HFFc6 (cell line): ENCODE measurements around the gene FBXW11. TPM values are rescaled to one million over a fixed set of nuclear protein-coding genes. Genes with fewer than 3 reads are reported as not detected.

Source experiments
- DNase-seq: peaks from one replicate; pipeline ENCODE4 v3.0.0-alpha.2; 2018
- H3K27ac Mint-ChIP-seq: 2 replicates; pipeline ENCODE4 v1.8.0; 2020; ENCODE audit warnings: mild to moderate bottlenecking, mixed read lengths
- H3K27me3 Mint-ChIP-seq: 2 replicates; pipeline ENCODE4 v1.8.0; 2021; ENCODE audit warnings: mild to moderate bottlenecking, moderate library complexity, mixed read lengths; ENCODE audit not compliant: insufficient read depth
- H3K36me3 Mint-ChIP-seq: 2 replicates; pipeline ENCODE4 v1.8.0; 2021; ENCODE audit warnings: low read depth, mixed read lengths
- H3K4me1 Mint-ChIP-seq: 2 replicates; pipeline ENCODE4 v1.8.0; 2020; ENCODE audit warnings: low read depth, mixed read lengths
- H3K4me3 Mint-ChIP-seq: 2 replicates; pipeline ENCODE4 v1.8.0; 2020; ENCODE audit warnings: mild to moderate bottlenecking, moderate library complexity, mixed read lengths
- H3K9me3 Mint-ChIP-seq: 2 replicates; pipeline ENCODE4 v1.8.0; 2020; ENCODE audit warnings: mild to moderate bottlenecking, mixed read lengths
- total RNA-seq, 6 experiments: library from RNA; stranded (reverse); fragmentation: NEBNext Ultra II Directional; extraction: Animal tissue kit (Norgen Biotek cat#: 25700); gene quantifications; 2 replicates in 1 of 6; 3 replicates in 5 of 6; pipeline ENCODE4 v1.2.3, GENCODE V29; 2021
- TF ChIP-seq, protein P1 (sequence below): fragments of 200-600 bp; sonication (generic); IDR thresholded peaks from 2 replicates; pipeline ENCODE4 v1.5.0; 2021; ENCODE audit warnings: antibody characterized with exemption, mild to moderate bottlenecking

FBXW11 gene
- total RNA-seq, 6 experiments from 2014 or later: 54.5 to 60.5 (median 58.5) TPM

DNA sequence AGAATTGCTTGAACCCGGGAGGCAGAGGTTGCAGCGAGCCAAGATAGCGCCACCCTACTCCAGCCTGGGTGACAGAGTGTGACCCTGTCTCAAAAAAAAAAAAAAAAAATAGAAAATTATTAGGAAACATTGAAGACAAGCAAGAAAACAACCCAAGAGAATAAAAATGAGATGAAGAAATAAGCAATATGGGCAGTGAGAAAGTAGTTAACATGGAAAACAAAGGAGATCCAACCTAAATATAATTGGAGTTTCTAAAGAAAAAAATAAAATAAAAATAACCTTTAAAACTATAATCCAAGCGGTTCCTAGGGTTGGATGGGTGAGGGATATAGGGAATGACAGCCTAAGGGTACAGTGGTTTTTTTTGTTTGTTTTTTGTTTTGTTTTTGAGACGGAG, 71.9 kb downstream of the FBXW11 start:
- H3K4me3 Mint-ChIP-seq: no peak overlapping the region
- H3K9me3 Mint-ChIP-seq: peaks cover 7% of the 10 kb centered on the region
- TF ChIP-seq, protein P1, sequence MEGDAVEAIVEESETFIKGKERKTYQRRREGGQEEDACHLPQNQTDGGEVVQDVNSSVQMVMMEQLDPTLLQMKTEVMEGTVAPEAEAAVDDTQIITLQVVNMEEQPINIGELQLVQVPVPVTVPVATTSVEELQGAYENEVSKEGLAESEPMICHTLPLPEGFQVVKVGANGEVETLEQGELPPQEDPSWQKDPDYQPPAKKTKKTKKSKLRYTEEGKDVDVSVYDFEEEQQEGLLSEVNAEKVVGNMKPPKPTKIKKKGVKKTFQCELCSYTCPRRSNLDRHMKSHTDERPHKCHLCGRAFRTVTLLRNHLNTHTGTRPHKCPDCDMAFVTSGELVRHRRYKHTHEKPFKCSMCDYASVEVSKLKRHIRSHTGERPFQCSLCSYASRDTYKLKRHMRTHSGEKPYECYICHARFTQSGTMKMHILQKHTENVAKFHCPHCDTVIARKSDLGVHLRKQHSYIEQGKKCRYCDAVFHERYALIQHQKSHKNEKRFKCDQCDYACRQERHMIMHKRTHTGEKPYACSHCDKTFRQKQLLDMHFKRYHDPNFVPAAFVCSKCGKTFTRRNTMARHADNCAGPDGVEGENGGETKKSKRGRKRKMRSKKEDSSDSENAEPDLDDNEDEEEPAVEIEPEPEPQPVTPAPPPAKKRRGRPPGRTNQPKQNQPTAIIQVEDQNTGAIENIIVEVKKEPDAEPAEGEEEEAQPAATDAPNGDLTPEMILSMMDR: no peak
- H3K36me3 Mint-ChIP-seq: peaks cover 16% of the 10 kb centered on the region
- no peak for DNase-seq
- 0 out of 2 replicates have a peak, but pooled peaks cover 4% of the 10 kb centered on the region for H3K4me1 Mint-ChIP-seq
- H3K27me3 Mint-ChIP-seq: no peaks in the 10 kb centered on the region; the same call in 1 of the 2 replicates
- no peak overlapping the region for H3K27ac Mint-ChIP-seq

DNA sequence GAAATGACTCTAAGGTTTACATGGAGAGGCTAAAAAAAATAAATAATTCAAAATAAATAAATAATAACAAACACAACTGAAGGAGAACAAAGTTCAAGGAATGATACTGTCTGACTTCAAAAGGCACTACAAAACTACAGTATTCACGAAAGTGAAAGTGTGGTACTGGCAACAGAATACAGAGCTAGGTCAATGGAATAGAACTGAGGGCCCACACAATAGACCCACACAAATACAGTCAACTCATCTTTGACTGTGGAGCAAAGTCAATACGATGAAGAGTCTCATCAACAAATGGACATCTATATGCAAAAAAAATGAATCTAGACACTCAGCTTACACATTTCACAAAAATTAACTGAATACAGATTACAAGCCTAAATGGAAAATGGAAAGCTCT, 75.3 kb downstream of the FBXW11 start:
- Mint-ChIP-seq H3K4me3 (no peak overlapping the region), H3K9me3 (peaks cover 7% of the 10 kb centered on the region), H3K36me3 (peaks cover 16% of the 10 kb centered on the region), H3K4me1 (peaks cover 21% of the 10 kb centered on the region), H3K27me3 (no peaks in the 10 kb centered on the region; the same call in 1 of the 2 replicates), H3K27ac (no peak overlapping the region)
- no peak for DNase-seq
- TF ChIP-seq, protein P1: no peak

DNA sequence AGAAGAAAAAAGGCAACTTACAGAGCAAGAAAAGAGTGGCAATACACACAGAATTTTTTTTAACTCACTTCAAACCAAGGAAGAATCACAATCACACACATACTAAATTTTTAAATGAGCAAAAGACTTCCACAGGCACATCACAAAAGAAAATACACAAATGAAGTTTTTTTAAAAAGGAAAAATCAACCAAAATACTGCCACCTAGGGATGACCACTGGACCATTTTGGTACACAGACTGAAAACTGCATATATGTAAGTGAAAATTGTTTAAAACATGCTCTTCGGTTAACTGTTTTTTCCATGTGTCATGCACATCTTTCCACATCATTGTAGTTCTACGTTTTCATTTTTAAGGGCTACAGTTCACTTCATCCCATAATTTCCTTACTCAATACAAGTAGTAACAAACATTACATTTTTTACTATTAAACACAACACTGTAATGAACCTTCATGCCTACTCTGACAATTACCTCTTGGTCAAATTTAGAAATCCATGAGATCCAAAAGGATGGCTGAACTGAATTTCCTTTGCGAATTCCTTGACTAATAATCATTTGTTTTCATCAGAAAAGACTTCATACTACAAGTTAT, 79.0 kb downstream of the FBXW11 start:
- TF ChIP-seq, protein P1: peak; percentile 83
- Mint-ChIP-seq H3K9me3 (no peaks in the 10 kb centered on the region), H3K27me3 (no peaks in the 10 kb centered on the region; the same call in 1 of the 2 replicates), H3K4me3 (no peak overlapping the region), H3K36me3 (peaks cover 11% of the 10 kb centered on the region), H3K4me1 (peaks cover 26% of the 10 kb centered on the region), H3K27ac (no peak overlapping the region)
- DNase-seq: no peak

DNA sequence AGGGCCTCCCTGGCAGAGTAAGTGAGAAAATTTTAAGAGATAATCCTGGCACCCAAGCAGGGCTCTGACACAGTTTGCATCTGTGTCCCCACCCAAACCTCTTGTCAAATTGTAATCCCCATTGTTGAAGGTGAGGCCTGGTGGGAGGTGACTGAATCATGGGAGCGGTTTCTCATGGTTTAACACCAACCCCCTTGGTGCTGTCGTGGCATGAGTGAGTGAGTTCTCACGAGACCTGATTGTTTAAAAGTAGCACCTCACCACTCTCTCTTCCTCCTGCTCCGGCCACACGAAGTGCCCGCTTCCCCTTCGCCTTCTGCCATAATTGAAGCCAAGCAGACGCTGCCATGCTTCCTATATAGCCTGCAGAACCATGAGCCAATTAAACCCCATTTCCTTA, 80.1 kb downstream of the FBXW11 start:
- TF ChIP-seq, protein P1: no peak
- Mint-ChIP-seq H3K27ac (no peak overlapping the region), H3K36me3 (peaks cover 4% of the 10 kb centered on the region), H3K27me3 (no peaks in the 10 kb centered on the region; the same call in 1 of the 2 replicates), H3K4me1 (peaks cover 27% of the 10 kb centered on the region), H3K9me3 (no peaks in the 10 kb centered on the region), H3K4me3 (no peak overlapping the region)
- no peak for DNase-seq

DNA sequence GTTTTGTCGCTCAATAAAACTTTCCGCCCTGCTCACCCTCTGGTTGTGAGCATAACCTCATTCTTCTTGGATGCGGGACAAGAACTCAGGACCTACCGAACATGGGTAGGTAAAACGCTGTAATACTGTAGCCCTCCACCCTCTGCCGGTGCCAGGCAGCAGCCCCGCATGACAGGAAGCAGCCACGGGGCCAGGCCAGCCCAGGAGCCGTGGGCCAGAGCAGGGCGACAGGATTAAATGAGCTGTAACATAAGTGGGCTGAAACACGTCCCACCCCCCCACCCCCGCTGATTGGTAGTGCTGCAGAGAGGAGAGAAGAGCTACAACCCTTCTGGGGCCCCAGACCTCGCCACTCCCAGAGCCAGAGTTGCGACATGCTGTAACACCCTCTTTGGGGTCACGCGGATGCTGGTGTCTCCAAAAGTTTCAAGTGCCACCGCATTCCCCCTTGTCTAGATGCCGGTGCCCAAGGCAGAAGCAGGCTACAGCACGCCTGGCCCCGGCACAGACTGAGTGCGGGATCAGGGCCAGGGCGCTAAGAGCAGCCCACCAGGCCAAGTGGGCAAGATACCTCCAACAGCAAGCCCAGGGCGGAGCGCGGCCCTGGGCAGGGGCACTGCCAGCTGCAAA, 81.8 kb downstream of the FBXW11 start:
- no peak for DNase-seq
- H3K9me3 Mint-ChIP-seq: no peaks in the 10 kb centered on the region
- TF ChIP-seq, protein P1: no peak
- no peak overlapping the region for H3K4me3 Mint-ChIP-seq
- H3K27me3 Mint-ChIP-seq: no peaks in the 10 kb centered on the region; the same call in 1 of the 2 replicates
- H3K27ac Mint-ChIP-seq: peak overlapping the region; percentile 49; the same call in 1 of the 2 replicates
- H3K4me1 Mint-ChIP-seq: peaks cover 34% of the 10 kb centered on the region
- H3K36me3 Mint-ChIP-seq: peaks cover 4% of the 10 kb centered on the region; the same call in 1 of the 2 replicates
